GM18858 (cell line): ENCODE measurements around the gene CUL4B.
"Not testable (repeated sequence)": the region's sequence is repeated elsewhere in the genome, so short reads cannot be mapped to it uniquely, and the experiment has no call there.

Experiments used
- ATAC-seq: cut with Tn5 transposase; IDR thresholded peaks from one replicate; pipeline ENCODE4 v1.9.1; 2021; ENCODE audit not compliant: unreplicated experiment

Gene CUL4B

DNA sequence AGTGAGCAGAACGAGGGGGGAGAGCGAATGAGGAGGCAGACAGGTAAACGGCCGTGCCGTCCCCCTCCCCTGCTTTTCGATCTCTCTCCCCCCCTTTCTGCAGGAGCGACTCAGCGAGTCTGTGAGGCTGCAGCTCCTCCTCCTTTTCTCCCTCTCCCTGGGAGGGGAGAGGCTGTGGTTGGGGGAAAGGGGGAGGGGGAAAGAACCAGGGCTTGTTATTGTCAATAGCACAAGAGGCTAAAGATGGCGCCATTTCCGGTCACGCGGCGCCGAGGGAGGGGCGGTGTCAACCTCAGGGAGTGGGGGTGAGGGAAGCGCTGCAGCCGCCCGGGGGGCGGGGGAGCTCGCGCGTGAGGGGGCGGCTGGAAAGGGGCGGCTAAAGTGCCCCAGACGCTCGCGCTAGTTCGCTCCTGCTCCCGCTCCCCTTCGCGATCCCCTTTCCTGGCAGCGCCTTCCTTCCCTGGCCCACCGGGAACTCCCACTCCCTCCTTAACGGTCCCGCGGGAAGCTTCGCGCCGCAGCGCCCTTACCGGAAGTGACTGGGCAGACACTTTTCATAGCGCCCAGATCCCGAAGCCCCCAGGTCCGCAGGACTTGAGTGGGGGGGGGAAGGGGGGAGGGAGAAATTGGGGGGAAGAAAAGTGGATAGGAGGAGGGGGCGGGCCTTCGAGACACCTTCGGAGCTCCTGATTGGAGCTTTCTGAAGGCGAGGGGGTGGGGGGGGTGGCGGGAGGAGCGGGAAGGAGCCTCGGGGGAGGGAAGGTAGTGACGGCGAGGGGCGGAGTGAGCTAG lies at the start of gene CUL4B:
TSS of gene CUL4B (minus strand) at position 121 of the 792 bp plus-strand sequence. CDS start 324 bp downstream, outside the sequence.
- peak; percentile 67 for ATAC-seq

- ATAC-seq, result peak; percentile 46
Measured at GRCh38 chrX:120604361-120604782, 43.6 kb upstream of the CUL4B start.

DNA sequence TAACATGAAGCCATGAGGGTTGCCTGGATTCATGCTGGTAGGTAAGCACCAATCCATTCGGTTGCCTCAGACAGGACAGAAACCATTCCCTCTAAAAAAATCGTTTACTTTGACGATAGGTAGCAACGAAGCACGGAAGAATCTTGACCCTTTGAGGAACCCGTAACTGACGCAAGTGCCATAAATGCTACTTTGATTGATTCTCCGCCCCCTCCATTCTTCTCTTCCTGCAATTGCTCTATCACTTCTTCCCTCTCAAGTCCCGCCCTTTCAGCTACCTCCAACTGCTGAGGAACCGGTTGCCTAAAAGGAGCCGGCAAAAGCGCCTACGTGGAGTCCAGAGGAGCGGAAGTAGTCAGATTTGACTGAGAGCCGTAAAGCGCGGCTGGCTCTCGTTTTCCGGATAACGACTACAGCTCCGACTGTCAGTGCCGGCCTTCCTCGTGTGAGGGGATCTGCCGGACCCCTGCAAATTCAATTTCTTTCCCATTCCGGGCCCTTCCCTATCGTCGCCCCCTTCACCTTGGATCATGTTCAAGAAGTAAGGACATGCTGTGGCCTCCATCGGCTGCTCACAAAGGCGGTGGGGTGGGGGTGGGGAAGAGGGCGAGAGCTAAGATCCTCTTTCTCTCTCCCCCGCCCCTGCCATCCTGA lies 43.1 kb upstream of the CUL4B start, which contains the start of gene MCTS1:
TSS of gene MCTS1 (plus strand) at position 395 of the 654 bp plus-strand sequence. CDS start at position 531, 136 bp downstream.
- ATAC-seq, result peak; percentile 86

DNA sequence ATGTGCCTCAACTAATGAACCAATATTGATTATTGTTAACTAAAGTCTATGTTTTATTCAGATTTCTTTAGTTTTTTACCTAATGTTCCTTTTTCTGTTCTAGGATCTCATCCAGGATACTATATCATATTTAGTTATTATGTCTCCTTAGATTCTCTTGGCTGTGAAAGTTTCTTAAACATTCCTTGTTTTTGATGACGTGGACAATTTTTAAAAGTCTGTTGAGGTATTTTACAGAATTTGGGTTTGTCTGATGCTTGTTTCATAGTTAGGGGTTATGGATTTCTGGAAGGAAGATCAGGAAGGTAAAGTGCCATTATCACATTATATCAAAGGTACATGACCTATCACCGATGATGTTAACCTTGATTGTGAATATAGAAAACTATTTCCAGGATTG lies 24.9 kb upstream of the CUL4B start:
- no peak for ATAC-seq

- ATAC-seq, result no peak
Measured at GRCh38 chrX:120575379-120576114, 14.8 kb upstream of the CUL4B start.

- ATAC-seq, result not testable (repeated sequence)
Measured at GRCh38 chrX:120573806-120574205, 13.0 kb upstream of the CUL4B start.

DNA sequence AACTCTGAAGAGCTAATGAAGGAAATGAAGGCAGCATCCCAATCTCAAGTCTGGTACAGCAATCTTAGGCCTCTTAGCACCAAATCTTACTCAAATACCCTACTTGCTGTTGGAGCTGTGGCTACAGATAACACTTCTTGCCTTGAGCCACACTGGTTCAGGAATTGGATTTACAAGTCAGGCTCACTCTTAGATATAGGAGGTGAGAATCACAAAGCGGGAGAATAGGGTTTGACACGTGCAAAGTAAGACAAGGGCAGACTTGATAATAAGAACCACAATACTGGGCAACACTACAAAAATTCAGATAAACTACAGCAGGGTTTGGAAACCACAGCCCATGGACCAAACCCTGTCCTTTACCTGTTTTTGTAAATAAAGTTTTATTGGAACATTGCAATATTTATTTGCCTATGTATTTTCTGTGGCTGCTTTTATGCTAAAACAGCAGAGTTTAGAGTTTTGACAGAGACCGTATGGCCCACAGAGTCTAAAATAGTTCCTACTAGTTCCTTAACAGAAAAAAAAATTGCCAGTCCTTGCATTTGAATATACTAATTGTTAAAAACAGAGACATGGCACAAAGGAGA lies 9.3 kb upstream of the CUL4B start:
- no peak for ATAC-seq

- ATAC-seq, result no peak
Measured at GRCh38 chrX:120568609-120569008, 7.8 kb upstream of the CUL4B start.

DNA sequence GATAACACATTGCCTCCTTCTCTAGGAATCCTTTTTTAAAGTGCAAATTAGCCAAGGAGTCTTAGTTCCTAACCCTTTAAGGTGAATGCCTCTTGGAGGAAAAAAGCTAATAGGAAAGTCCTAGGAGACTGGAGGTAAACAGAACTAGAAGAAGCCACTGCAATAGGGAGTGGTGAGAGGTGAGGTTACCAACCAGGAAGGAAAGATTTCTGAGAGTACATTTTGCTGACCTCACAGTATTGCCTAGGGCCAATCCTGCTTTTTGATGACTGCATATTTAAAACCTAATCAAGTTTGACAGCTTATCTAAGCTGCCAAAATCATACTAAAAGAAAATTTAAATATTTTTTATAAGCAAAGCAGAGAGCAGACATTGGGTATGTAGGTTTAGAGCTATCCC lies 7.3 kb upstream of the CUL4B start:
- no peak for ATAC-seq

DNA sequence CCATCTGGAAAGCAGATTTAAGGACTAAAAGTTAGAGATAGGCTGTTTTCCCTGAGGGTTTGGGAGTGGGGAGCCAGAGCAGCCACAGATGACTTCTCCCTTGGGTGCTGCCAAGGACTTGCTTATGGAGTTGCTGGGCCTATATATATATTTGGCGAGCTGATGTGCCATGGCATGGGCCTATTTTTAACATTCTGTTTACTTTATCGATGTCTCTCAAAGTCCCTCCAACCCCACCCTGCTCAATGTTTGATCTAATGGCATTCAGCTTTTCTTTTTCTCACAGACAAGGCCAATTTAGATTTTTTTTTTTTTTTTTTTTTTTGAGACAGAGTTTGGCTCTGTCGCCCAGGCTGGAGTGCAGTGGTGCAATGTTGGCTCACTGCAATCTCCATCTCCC lies 6.1 kb upstream of the CUL4B start:
- ATAC-seq, result no peak

DNA sequence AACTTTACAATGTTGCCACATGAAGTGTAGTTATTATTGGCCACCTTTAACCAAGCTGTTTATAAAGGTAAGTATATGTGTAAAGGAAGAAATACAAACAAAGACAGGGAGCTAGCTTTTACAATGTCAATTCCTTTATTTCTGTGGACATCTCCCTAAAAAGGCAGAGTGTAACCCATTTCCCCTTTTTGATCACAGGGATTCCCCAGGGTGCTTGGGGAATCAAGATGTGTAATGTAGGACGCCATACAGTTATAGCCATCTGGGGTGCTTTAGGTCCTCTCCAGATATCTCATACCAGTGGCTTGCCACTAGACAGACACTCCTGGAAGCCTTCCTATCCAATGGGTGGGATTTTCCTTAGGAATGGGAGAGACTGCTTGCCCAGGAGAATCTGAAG lies 4.2 kb upstream of the CUL4B start:
- no peak for ATAC-seq

DNA sequence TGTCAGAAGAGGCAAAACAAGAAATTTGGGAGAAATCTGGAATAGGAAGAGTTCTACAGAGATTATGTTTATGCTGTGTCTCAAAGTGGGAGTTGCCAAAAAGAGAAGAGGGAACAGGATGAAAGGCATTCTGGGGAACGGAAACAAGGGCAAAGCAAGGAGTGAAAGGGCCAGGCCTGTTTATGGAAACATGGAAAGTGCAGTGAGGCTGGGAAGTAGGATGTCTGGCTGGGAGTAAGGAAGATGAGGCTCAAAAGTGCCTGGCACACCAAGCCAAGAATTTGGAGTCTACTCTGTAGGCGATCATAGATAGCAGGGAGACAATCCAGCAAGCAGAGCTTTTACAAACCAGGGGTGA lies 1.8 kb upstream of the CUL4B start:
- ATAC-seq, result no peak

- ATAC-seq, result no peak
Measured at GRCh38 chrX:120561634-120562568, 1.1 kb upstream of the CUL4B start.

- ATAC-seq, result peak; percentile 30
Measured at GRCh38 chrX:120560405-120560841, 339 bp downstream of the CUL4B start.

DNA sequence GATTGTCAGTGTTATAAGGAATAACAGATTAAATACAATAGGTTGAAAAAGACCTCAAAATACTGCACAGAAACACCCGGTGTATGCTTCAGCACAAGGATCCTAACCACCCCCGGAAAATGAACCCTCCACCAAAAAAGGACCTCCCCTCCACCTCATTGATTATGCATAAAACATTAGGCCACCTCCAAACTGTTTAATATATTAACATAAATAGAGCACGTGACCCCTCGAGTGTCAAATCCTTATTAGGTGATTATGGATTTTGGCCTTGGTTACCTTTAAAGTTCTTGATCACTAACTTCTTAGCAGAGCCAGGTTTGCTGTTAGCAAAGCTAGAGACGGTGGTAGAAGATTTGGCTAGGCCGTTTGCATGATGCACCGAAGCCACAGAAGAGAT lies 958 bp downstream of the CUL4B start:
- no peak for ATAC-seq

DNA sequence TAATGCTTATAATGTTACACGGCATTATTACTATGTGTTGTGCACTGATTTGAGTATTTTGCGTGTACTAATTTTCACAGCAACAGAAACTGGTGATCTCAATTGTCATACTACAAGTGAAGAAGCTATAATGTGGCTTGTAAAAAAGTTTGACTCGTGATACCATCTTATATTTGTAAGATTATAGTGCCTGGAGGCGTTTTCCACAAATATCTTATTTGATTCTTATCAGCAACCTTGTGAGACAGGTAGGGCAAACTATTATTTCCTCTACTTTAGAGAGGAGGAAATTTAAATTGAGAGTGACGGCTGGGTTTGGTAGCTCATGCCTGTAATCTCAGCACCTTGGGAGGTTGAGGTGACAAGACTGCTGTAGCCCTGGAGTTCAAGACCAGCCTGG lies 4.5 kb downstream of the CUL4B start:
- no peak for ATAC-seq

GRCh38 chrX:120549483-120550452 lies 11.0 kb downstream of the CUL4B start:
- ATAC-seq, result no peak

- ATAC-seq, result no peak
Measured at GRCh38 chrX:120536061-120536460, 24.7 kb downstream of the CUL4B start.
